ENCODE measurements around the gene CNTN5.

The CNTN5 gene

DNA sequence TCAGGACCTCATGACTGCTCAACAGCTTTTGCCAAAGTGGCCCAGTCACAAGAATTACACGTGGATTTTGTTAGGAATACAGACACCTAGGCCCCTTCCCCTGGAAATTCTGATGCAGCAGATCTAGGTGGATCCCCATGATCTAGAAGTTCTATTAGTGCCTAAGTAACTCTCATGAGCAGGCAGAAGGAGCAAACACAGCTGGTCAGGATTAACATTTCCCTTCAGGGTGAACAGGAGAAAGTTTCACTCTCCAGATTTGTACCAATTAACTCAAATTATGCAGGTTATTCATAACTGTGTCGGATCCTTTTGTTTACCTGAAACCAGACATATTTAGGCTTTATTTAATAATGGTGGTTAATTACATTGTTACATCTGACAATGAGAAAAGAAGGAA is 1072.9 kb downstream of the CNTN5 start (continued):
- TF ChIP-seq, protein P1, sequence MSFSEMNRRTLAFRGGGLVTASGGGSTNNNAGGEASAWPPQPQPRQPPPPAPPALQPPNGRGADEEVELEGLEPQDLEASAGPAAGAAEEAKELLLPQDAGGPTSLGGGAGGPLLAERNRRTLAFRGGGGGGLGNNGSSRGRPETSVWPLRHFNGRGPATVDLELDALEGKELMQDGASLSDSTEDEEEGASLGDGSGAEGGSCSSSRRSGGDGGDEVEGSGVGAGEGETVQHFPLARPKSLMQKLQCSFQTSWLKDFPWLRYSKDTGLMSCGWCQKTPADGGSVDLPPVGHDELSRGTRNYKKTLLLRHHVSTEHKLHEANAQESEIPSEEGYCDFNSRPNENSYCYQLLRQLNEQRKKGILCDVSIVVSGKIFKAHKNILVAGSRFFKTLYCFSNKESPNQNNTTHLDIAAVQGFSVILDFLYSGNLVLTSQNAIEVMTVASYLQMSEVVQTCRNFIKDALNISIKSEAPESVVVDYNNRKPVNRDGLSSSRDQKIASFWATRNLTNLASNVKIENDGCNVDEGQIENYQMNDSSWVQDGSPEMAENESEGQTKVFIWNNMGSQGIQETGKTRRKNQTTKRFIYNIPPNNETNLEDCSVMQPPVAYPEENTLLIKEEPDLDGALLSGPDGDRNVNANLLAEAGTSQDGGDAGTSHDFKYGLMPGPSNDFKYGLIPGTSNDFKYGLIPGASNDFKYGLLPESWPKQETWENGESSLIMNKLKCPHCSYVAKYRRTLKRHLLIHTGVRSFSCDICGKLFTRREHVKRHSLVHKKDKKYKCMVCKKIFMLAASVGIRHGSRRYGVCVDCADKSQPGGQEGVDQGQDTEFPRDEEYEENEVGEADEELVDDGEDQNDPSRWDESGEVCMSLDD (tag by site-specific recombination; IDR thresholded peaks at IDR 0.05) = no peak
- TF ChIP-seq ZNF701 (tag by site-specific recombination; IDR thresholded peaks at IDR 0.05) = no peak
- TF ChIP-seq, protein P2, sequence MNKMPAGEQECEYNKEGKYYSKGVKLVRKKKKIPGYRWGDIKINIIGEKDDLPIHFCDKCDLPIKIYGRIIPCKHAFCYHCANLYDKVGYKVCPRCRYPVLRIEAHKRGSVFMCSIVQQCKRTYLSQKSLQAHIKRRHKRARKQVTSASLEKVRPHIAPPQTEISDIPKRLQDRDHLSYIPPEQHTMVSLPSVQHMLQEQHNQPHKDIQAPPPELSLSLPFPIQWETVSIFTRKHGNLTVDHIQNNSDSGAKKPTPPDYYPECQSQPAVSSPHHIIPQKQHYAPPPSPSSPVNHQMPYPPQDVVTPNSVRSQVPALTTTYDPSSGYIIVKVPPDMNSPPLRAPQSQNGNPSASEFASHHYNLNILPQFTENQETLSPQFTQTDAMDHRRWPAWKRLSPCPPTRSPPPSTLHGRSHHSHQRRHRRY (tag by site-specific recombination; IDR thresholded peaks at IDR 0.05) = no peak
- TF ChIP-seq, protein P3, sequence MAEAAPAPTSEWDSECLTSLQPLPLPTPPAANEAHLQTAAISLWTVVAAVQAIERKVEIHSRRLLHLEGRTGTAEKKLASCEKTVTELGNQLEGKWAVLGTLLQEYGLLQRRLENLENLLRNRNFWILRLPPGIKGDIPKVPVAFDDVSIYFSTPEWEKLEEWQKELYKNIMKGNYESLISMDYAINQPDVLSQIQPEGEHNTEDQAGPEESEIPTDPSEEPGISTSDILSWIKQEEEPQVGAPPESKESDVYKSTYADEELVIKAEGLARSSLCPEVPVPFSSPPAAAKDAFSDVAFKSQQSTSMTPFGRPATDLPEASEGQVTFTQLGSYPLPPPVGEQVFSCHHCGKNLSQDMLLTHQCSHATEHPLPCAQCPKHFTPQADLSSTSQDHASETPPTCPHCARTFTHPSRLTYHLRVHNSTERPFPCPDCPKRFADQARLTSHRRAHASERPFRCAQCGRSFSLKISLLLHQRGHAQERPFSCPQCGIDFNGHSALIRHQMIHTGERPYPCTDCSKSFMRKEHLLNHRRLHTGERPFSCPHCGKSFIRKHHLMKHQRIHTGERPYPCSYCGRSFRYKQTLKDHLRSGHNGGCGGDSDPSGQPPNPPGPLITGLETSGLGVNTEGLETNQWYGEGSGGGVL (tag by site-specific recombination; IDR thresholded peaks at IDR 0.05) = no peak
- TF ChIP-seq, protein P4, sequence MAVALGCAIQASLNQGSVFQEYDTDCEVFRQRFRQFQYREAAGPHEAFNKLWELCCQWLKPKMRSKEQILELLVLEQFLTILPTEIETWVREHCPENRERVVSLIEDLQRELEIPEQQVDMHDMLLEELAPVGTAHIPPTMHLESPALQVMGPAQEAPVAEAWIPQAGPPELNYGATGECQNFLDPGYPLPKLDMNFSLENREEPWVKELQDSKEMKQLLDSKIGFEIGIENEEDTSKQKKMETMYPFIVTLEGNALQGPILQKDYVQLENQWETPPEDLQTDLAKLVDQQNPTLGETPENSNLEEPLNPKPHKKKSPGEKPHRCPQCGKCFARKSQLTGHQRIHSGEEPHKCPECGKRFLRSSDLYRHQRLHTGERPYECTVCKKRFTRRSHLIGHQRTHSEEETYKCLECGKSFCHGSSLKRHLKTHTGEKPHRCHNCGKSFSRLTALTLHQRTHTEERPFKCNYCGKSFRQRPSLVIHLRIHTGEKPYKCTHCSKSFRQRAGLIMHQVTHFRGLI (tag by site-specific recombination; IDR thresholded peaks at IDR 0.05) = no peak
- no peak for TF ChIP-seq GFI1B (tag by site-specific recombination; IDR thresholded peaks at IDR 0.05)
- no peak for TF ChIP-seq ZNF146 (tag by site-specific recombination; IDR thresholded peaks at IDR 0.05)

DNA sequence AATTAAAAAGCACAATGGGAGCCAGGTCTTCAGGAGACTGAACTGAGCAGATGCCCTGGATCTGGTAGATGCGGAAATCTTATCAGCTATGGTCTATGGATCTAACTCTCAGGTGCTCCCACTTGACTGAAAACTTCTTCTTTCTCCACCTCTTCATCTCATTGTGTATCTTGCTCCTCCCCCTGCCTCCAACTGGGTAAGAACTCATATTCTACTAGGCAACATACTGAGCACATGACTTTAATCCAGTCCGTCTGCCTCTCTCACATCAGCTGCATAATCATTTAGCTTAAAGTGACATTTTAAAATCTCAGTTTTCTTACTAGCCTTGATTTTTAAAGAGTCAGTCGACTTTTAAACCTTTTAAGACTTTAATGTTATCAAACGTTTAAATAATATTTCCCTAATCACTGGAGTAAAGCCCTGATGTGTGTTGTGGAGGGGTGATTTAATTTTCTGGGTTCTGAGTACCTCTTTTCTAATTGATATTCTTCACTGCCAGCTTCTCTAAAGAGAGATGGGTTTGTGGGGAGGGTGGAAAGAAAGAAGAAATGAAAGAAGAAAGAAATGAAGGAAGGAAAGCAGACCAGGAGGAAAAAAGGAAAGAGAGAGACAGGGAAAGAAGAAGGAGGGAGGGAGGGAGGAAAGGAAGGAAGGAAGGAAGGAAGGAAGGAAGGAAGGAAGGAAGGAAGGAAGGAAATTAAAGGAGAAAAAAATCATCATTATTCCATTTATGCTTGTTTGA is 1073.5 kb downstream of the CNTN5 start:
- H3K4me3 ChIP-seq (ENCODE audit: low read depth, low read length) = no peak overlapping the region
- ChIA-PET CTCF (no interaction called here), POLR2A (no interaction called here)
- H3K27ac ChIP-seq (ENCODE audit: extremely low read depth, low read depth, low read length) = no peak overlapping the region
- no peaks in the 10 kb centered on the region for H3K36me3 ChIP-seq (ENCODE audit: control insufficient read depth in 2 of 2, insufficient read depth in 1 of 2, low read length in 2 of 2)
- H3K4me1 ChIP-seq (ENCODE audit: control insufficient read depth, insufficient read depth, low read length) = no peaks in the 10 kb centered on the region
- TF ChIP-seq ZNF394 (tag by site-specific recombination; IDR thresholded peaks at IDR 0.05; ENCODE audit: borderline replicate concordance) (no peak), REPIN1 (tag by site-specific recombination; IDR thresholded peaks at IDR 0.05; ENCODE audit: low read depth) (no peak), KLF8 (tag by site-specific recombination; IDR thresholded peaks at IDR 0.05) (no peak), ZNF544 (tag by site-specific recombination; IDR thresholded peaks at IDR 0.05) (no peak), ZNF175 (tag by site-specific recombination; IDR thresholded peaks at IDR 0.05) (no peak), MEIS1 (CRISPR knock-in tag; IDR thresholded peaks at IDR 0.05; ENCODE audit: borderline replicate concordance) (no peak), TCF7L2 (IDR thresholded peaks at IDR 0.05; ENCODE audit: borderline replicate concordance, low read depth, low read length) (no peak), ZNF791 (tag by site-specific recombination; IDR thresholded peaks at IDR 0.05) (no peak), ZEB2 (tag by site-specific recombination; IDR thresholded peaks at IDR 0.05) (no peak), ZNF121 (tag by site-specific recombination; IDR thresholded peaks at IDR 0.05) (no peak), HOXC10 (CRISPR knock-in tag; IDR thresholded peaks at IDR 0.05) (no peak), ZNF658 (tag by site-specific recombination; IDR thresholded peaks at IDR 0.05) (no peak), ZNF341 (tag by site-specific recombination; IDR thresholded peaks at IDR 0.05; ENCODE audit: low read depth) (no peak), ZNF248 (tag by site-specific recombination; IDR thresholded peaks at IDR 0.05) (no peak), GLIS2 (tag by site-specific recombination; IDR thresholded peaks at IDR 0.05) (no peak), ZNF747 (tag by site-specific recombination; IDR thresholded peaks at IDR 0.05) (no peak), PRDM6 (tag by site-specific recombination; IDR thresholded peaks at IDR 0.05) (no peak)
- TF ChIP-seq, protein P5, sequence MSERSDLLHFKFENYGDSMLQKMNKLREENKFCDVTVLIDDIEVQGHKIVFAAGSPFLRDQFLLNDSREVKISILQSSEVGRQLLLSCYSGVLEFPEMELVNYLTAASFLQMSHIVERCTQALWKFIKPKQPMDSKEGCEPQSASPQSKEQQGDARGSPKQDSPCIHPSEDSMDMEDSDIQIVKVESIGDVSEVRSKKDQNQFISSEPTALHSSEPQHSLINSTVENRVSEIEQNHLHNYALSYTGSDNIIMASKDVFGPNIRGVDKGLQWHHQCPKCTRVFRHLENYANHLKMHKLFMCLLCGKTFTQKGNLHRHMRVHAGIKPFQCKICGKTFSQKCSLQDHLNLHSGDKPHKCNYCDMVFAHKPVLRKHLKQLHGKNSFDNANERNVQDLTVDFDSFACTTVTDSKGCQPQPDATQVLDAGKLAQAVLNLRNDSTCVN (tag by site-specific recombination; optimal IDR thresholded peaks at IDR 0.05) = no peak
- H3K9me3 ChIP-seq (ENCODE audit: control insufficient read depth, insufficient read depth, low read depth, low read length) = no peaks in the 10 kb centered on the region

All from HEK293 (cell line).